Endodermal cell (in vitro differentiated cells): ENCODE results near the gene PIGQ. TPM values are rescaled to one million over a fixed set of nuclear protein-coding genes. Genes with fewer than 3 reads are reported as not detected.

Experiments
- DNase-seq: peaks from one replicate; pipeline ENCODE4 v3.0.0-alpha.2; 2017
- H3K27ac ChIP-seq: 2 replicates; pipeline ENCODE4 v1.5.1; 2013; ENCODE audit warnings: mild to moderate bottlenecking, low read depth, low read length, moderate library complexity
- H3K27me3 ChIP-seq: 2 replicates; pipeline ENCODE4 v1.6.1; 2013; ENCODE audit warnings: mild to moderate bottlenecking, low read length, moderate library complexity; ENCODE audit not compliant: insufficient read depth, control insufficient read depth, poor library complexity, severe bottlenecking
- H3K36me3 ChIP-seq: 2 replicates; pipeline ENCODE4 v1.7.0; 2013; ENCODE audit warnings: mild to moderate bottlenecking, low read length, moderate library complexity; ENCODE audit not compliant: control insufficient read depth, insufficient read depth
- H3K4me1 ChIP-seq: one replicate; pipeline ENCODE4 v1.7.0; 2013; ENCODE audit warnings: low read length; ENCODE audit not compliant: control insufficient read depth, insufficient read depth
- H3K4me3 ChIP-seq: 2 replicates; pipeline ENCODE4 v1.5.1; 2013; ENCODE audit warnings: mild to moderate bottlenecking, low read length, moderate library complexity
- H3K9ac ChIP-seq: 2 replicates; pipeline ENCODE4 v1.6.1; 2013; ENCODE audit warnings: mild to moderate bottlenecking, low read length, moderate library complexity; ENCODE audit not compliant: poor library complexity, severe bottlenecking; ENCODE audit errors: extremely low read depth
- H3K9me3 ChIP-seq: 2 replicates; pipeline ENCODE4 v1.6.1; 2013; ENCODE audit warnings: mild to moderate bottlenecking, low read length, moderate library complexity; ENCODE audit not compliant: control insufficient read depth
- H3K27ac Mint-ChIP-seq: 2 replicates; pipeline ENCODE4 v1.8.0; 2020; ENCODE audit warnings: mixed read lengths
- H3K27me3 Mint-ChIP-seq: 2 replicates; pipeline ENCODE4 v1.8.0; 2021; ENCODE audit warnings: mild to moderate bottlenecking, mixed read lengths; ENCODE audit not compliant: insufficient read depth
- H3K36me3 Mint-ChIP-seq: 2 replicates; pipeline ENCODE4 v1.8.0; 2020; ENCODE audit warnings: low read depth, mixed read lengths
- H3K4me1 Mint-ChIP-seq: 2 replicates; pipeline ENCODE4 v1.8.0; 2020; ENCODE audit warnings: mixed read lengths
- H3K4me3 Mint-ChIP-seq: 2 replicates; pipeline ENCODE4 v1.8.0; 2020; ENCODE audit warnings: mild to moderate bottlenecking, moderate library complexity, mixed read lengths
- H3K9me3 Mint-ChIP-seq: 2 replicates; pipeline ENCODE4 v1.8.0; 2020; ENCODE audit warnings: mild to moderate bottlenecking, mixed read lengths
- CTCF ChIP-seq: fragments of 200-600 bp; sonication (generic); conservative IDR thresholded peaks from 2 replicates; pipeline ENCODE4 v1.5.0; 2021; ENCODE audit warnings: antibody characterized with exemption, mild to moderate bottlenecking
- WGBS, 2 experiments: methylation state at CpG; one replicate each; pipeline versions ENCODE4 v1.1.5 to v1.1.7; 2013; ENCODE audit warnings: missing lambda C conversion rate in 2 of 2, mixed read lengths in 1 of 2; ENCODE audit not compliant: insufficient coverage in 1 of 2, insufficient read length in 1 of 2; 5-methylcytosine and 5-hydroxymethylcytosine counted together
- total RNA-seq, 2 donors: library from RNA; stranded (reverse); fragmentation: NEBNext Ultra II Directional in 1 of 2; extraction: Animal tissue kit (Norgen Biotek cat#: 25700) in 1 of 2; gene quantifications; 2 replicates in 1 of 2; 3 replicates in 1 of 2; pipeline ENCODE4 v1.2.1, GENCODE V29; 2021

Gene PIGQ
- total RNA-seq, 2 donors from 2014 or later, result 128 to 129 TPM

- Histone ChIP-seq H3K36me3 (no peaks in the 10 kb centered on the region), H3K9me3 (no peaks in the 10 kb centered on the region), H3K9ac (no peak overlapping the region), H3K27ac (no peak overlapping the region), H3K4me1 (peaks cover 4% of the 10 kb centered on the region), H3K27me3 (peaks cover 45% of the 10 kb centered on the region), H3K4me3 (no peak overlapping the region)
- Mint-ChIP-seq H3K27me3 (peaks cover 30% of the 10 kb centered on the region), H3K9me3 (no peaks in the 10 kb centered on the region), H3K4me1 (peaks cover under 1% of the 10 kb centered on the region), H3K27ac (no peak overlapping the region), H3K4me3 (no peak overlapping the region), H3K36me3 (no peaks in the 10 kb centered on the region)
- WGBS, 2 experiments, result 92 to 95% methylated on average over 11 to 15 of the region's 15 CpGs
- no peak for TF ChIP-seq CTCF
- DNase-seq, result no peak
These were observed 8.4 kb upstream of the PIGQ start for GRCh38 chr16:561413-561794.

- WGBS, 2 experiments, result 85 to 89% methylated on average over 23 to 43 of the region's 43 CpGs
- Histone ChIP-seq H3K4me3 (no peak overlapping the region), H3K36me3 (no peaks in the 10 kb centered on the region), H3K4me1 (peaks cover 7% of the 10 kb centered on the region), H3K9ac (no peak overlapping the region), H3K27ac (no peak overlapping the region), H3K9me3 (no peaks in the 10 kb centered on the region), H3K27me3 (peaks cover 45% of the 10 kb centered on the region)
- Mint-ChIP-seq H3K4me1 (peaks cover 8% of the 10 kb centered on the region), H3K27me3 (peaks cover 30% of the 10 kb centered on the region), H3K9me3 (no peaks in the 10 kb centered on the region), H3K4me3 (no peak overlapping the region), H3K27ac (no peak overlapping the region), H3K36me3 (no peaks in the 10 kb centered on the region)
- DNase-seq, result no peak
- TF ChIP-seq CTCF, result no peak
These were observed 7.5 kb upstream of the PIGQ start for GRCh38 chr16:561957-562938.

GRCh38 chr16:563072-563644, 6.6 kb upstream of the PIGQ start:
- Histone ChIP-seq H3K4me3 (no peak overlapping the region), H3K4me1 (peaks cover 7% of the 10 kb centered on the region), H3K27me3 (peaks cover 43% of the 10 kb centered on the region), H3K9me3 (no peaks in the 10 kb centered on the region), H3K9ac (no peak overlapping the region), H3K36me3 (no peaks in the 10 kb centered on the region), H3K27ac (no peak overlapping the region)
- no peak for TF ChIP-seq CTCF
- peaks cover 30% of the 10 kb centered on the region for H3K27me3 Mint-ChIP-seq
- no peaks in the 10 kb centered on the region for H3K36me3 Mint-ChIP-seq
- peaks cover 8% of the 10 kb centered on the region for H3K4me1 Mint-ChIP-seq
- H3K9me3 Mint-ChIP-seq, result no peaks in the 10 kb centered on the region
- H3K4me3 Mint-ChIP-seq, result no peak overlapping the region
- no peak overlapping the region for H3K27ac Mint-ChIP-seq
- 80 to 88% methylated on average over 2 to 30 of the region's 30 CpGs for WGBS, 2 experiments
- no peak for DNase-seq
